ENCODE results near the gene TSPAN5. TPM values are rescaled to one million over a fixed set of nuclear protein-coding genes. Genes with fewer than 3 reads are reported as not detected.
"Not testable (repeated sequence)": the region's sequence is repeated elsewhere in the genome, so short reads cannot be mapped to it uniquely, and the experiment has no call there.

Gene TSPAN5
- total RNA-seq, 1 donor from 2014 or later: 14.7 TPM

GRCh38 chr4:98481167-98481566 lies 177.2 kb downstream of the TSPAN5 start:
- H3K4me1 Mint-ChIP-seq: no peaks in the 10 kb centered on the region
- no peaks in the 10 kb centered on the region for H3K36me3 Mint-ChIP-seq
- no peak overlapping the region for H3K27ac Mint-ChIP-seq
- no peak overlapping the region for H3K4me3 Mint-ChIP-seq
- TF ChIP-seq, protein P1, sequence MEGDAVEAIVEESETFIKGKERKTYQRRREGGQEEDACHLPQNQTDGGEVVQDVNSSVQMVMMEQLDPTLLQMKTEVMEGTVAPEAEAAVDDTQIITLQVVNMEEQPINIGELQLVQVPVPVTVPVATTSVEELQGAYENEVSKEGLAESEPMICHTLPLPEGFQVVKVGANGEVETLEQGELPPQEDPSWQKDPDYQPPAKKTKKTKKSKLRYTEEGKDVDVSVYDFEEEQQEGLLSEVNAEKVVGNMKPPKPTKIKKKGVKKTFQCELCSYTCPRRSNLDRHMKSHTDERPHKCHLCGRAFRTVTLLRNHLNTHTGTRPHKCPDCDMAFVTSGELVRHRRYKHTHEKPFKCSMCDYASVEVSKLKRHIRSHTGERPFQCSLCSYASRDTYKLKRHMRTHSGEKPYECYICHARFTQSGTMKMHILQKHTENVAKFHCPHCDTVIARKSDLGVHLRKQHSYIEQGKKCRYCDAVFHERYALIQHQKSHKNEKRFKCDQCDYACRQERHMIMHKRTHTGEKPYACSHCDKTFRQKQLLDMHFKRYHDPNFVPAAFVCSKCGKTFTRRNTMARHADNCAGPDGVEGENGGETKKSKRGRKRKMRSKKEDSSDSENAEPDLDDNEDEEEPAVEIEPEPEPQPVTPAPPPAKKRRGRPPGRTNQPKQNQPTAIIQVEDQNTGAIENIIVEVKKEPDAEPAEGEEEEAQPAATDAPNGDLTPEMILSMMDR (IDR thresholded peaks at IDR 0.05; ENCODE audit: unreplicated experiment): no peak
- H3K27me3 Mint-ChIP-seq (ENCODE audit: low read depth): no peaks in the 10 kb centered on the region
- peaks cover 9% of the 10 kb centered on the region for H3K9me3 Mint-ChIP-seq
- DNase-seq (ENCODE audit: low spot score in 2 of 2, unreplicated experiment in 2 of 2): no peak

DNA sequence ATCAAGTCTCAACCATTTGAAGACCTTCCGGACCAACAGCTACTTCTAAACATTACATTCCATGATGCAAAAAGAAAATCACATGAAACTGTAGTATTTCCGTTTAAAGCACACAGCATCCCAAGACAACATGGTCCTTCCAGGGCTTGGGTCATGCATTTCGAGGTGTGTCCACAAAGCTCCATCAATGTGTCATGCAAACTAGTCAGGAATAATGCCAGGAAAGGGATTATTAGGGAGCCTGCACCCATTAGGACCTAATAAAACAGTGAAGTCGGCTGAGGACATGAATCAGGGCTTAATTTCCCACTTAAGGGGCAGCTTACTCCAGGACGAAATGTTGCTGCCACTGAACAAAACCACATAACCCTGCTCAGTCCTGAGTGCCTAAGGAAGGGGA lies 177.9 kb downstream of the TSPAN5 start:
- DNase-seq (ENCODE audit: low spot score in 2 of 2, unreplicated experiment in 2 of 2): no peak
- TF ChIP-seq, protein P1 (IDR thresholded peaks at IDR 0.05; ENCODE audit: unreplicated experiment): no peak
- Mint-ChIP-seq H3K4me1 (no peaks in the 10 kb centered on the region), H3K4me3 (no peak overlapping the region), H3K36me3 (no peaks in the 10 kb centered on the region), H3K9me3 (peaks cover 9% of the 10 kb centered on the region), H3K27me3 (ENCODE audit: low read depth) (no peaks in the 10 kb centered on the region), H3K27ac (no peak overlapping the region)

- H3K4me3 Mint-ChIP-seq; H3K9me3 Mint-ChIP-seq; H3K27me3 Mint-ChIP-seq (ENCODE audit: low read depth): not testable (repeated sequence)
These were observed 178.8 kb downstream of the TSPAN5 start for GRCh38 chr4:98479590-98479989.

DNA sequence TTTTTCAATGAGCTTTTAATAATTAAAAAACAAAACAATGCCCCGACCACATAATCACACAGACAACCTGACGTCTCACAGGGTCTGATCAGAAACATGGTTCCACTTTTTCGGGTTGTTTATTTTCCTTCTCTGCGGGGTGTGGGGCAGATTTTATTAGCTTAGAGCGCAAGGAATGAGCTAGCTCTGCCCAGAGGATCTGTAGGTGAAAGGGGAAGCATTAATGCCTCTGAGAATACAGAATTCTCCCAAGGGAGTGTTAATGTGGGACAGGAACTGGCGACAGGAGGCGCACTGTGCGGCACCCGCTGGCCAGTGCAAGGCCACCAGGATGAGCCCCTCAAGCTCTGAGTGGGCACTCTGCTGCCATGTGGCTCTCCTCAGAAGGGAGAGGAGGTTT lies 181.5 kb downstream of the TSPAN5 start:
- TF ChIP-seq, protein P1 (IDR thresholded peaks at IDR 0.05; ENCODE audit: unreplicated experiment): no peak
- Mint-ChIP-seq H3K4me3 (no peak overlapping the region), H3K4me1 (no peaks in the 10 kb centered on the region), H3K36me3 (peaks cover 3% of the 10 kb centered on the region), H3K27me3 (ENCODE audit: low read depth) (no peaks in the 10 kb centered on the region), H3K27ac (no peak overlapping the region), H3K9me3 (peaks cover 9% of the 10 kb centered on the region)
- DNase-seq (ENCODE audit: low spot score in 2 of 2, unreplicated experiment in 2 of 2): no peak

More at GRCh38 chr4:98479590-98479989, 178.8 kb downstream of the TSPAN5 start:
- H3K27ac Mint-ChIP-seq; H3K4me1 Mint-ChIP-seq; H3K36me3 Mint-ChIP-seq; DNase-seq (ENCODE audit: low spot score in 2 of 2, unreplicated experiment in 2 of 2): not testable (repeated sequence)

DNA sequence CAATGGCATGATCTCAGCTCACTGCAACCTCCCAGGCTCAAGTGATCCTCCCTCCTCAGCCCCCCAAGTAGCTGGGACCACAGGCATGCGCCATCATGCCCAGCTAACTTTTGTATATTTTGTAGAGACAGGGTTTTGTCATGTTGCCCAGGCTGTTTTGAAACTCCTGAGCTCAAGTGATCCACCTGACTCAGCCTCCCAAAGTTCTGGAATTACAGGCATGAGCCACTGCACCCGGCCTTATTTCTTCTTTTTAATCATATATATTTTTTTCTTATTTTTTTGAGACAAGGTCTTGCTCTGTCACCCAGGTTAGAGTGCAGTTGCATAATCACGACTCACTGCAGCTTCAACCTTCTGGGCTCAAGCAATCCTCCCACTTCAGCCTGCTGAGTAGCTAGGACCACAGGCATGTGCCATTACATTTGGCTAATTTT lies 184.0 kb downstream of the TSPAN5 start:
- Mint-ChIP-seq H3K27ac (no peak overlapping the region), H3K9me3 (peaks cover 9% of the 10 kb centered on the region), H3K27me3 (ENCODE audit: low read depth) (no peaks in the 10 kb centered on the region), H3K36me3 (peaks cover 3% of the 10 kb centered on the region), H3K4me1 (peaks cover 9% of the 10 kb centered on the region), H3K4me3 (no peak overlapping the region)
- TF ChIP-seq, protein P1 (IDR thresholded peaks at IDR 0.05; ENCODE audit: unreplicated experiment): no peak
- DNase-seq (ENCODE audit: low spot score in 2 of 2, unreplicated experiment in 2 of 2): no peak

GRCh38 chr4:98473046-98473445 lies 185.4 kb downstream of the TSPAN5 start:
- peaks cover 18% of the 10 kb centered on the region for H3K4me1 Mint-ChIP-seq
- TF ChIP-seq, protein P1 (IDR thresholded peaks at IDR 0.05; ENCODE audit: unreplicated experiment): no peak
- H3K9me3 Mint-ChIP-seq: no peaks in the 10 kb centered on the region
- no peaks in the 10 kb centered on the region for H3K27me3 Mint-ChIP-seq (ENCODE audit: low read depth)
- no peak overlapping the region for H3K27ac Mint-ChIP-seq
- peaks cover 3% of the 10 kb centered on the region for H3K36me3 Mint-ChIP-seq
- H3K4me3 Mint-ChIP-seq: no peak overlapping the region
- no peak for DNase-seq (ENCODE audit: low spot score in 2 of 2, unreplicated experiment in 2 of 2)

Measured in mesothelial cell of epicardium (in vitro differentiated cells).